Endothelial cell of umbilical vein (primary cell): Measurements from ENCODE around the gene METTL6.

ENCODE experiments used
- CTCF ChIP-seq, 2 donors: IDR thresholded peaks; 1 replicate in 1 of 2; 2 replicates in 1 of 2; pipeline ENCODE4 v1.5.1; 2011; ENCODE audit warnings: low read length in 2 of 2, mild to moderate bottlenecking in 2 of 2, moderate library complexity in 2 of 2, control low read depth in 1 of 2, inconsistent platforms in 1 of 2, low read depth in 1 of 2; ENCODE audit not compliant: insufficient read depth in 1 of 2; ENCODE audit errors: extremely low read depth in 1 of 2
- POLR2AphosphoS5 ChIP-seq: IDR thresholded peaks from 2 replicates; pipeline ENCODE4 v1.6.1; 2012; ENCODE audit warnings: low read depth, mild to moderate bottlenecking, control low read depth, low read length, moderate library complexity; ENCODE audit not compliant: insufficient read depth

- TF ChIP-seq CTCF (IDR thresholded peaks at IDR 0.05; ENCODE audit: extremely low read depth in 1 of 2, insufficient read depth in 1 of 2, low read depth in 1 of 2, low read length in 2 of 2) (no peak), POLR2AphosphoS5 (no peak)
Observed at GRCh38 chr3:15361494-15362214, 65.7 kb downstream of the METTL6 start.
